Panc1 (cell line): ENCODE measurements around the gene SHROOM2. TPM values are rescaled to one million over a fixed set of nuclear protein-coding genes. Genes with fewer than 3 reads are reported as not detected.
A peak's percentile ranks its signal among the peaks of the same experiment; 100 is the strongest.

ENCODE experiments used
- ATAC-seq: fragments of 200-7000 bp; cut with Tn5 transposase; 2 replicates; pipeline ENCODE4 v1.9.1; 2020; ENCODE audit warnings: mild to moderate bottlenecking, moderate library complexity
- BruUV-seq: library from RNA; stranded (reverse); fragments of 400-500 nt; replicated peaks from 2 replicates; lab custom pipeline; 2021; lab: Mats Ljungman, UMichigan
- CTCF ChIA-PET: fragments of 300-600 bp; sonication (Branson Sonifier 250); formaldehyde crosslinking; loops from one replicate; lab custom pipeline; 2022; ENCODE audit warnings: antibody characterized with exemption; lab: Charles Lee
- POLR2A ChIA-PET: fragments of 300-600 bp; sonication (Branson Sonifier 250); formaldehyde crosslinking; loops from one replicate; lab custom pipeline; 2022; ENCODE audit warnings: antibody characterized with exemption; lab: Charles Lee
- DNase-seq: peaks from one replicate; pipeline ENCODE4 v3.0.0-alpha.2; 2010; ENCODE audit warnings: low read depth, low spot score
- H3K27ac ChIP-seq: 2 replicates; pipeline ENCODE4 v1.5.1; 2011; ENCODE audit warnings: mild to moderate bottlenecking, low read length, inconsistent platforms
- H3K27me3 ChIP-seq: fragments of 200-500 bp; sonication (Bioruptor generic); 2 replicates; pipeline ENCODE4 v1.6.0; 2014; ENCODE audit warnings: low read length, inconsistent platforms; ENCODE audit not compliant: control insufficient read depth, insufficient read depth
- H3K36me3 ChIP-seq: fragments of 200-500 bp; sonication (Bioruptor generic); 2 replicates; pipeline ENCODE4 v1.5.1; 2014; ENCODE audit warnings: inconsistent platforms, mild to moderate bottlenecking, low read length, moderate library complexity; ENCODE audit not compliant: control insufficient read depth, insufficient read depth
- H3K4me1 ChIP-seq: 2 replicates; pipeline ENCODE4 v1.5.1; 2011; ENCODE audit warnings: inconsistent platforms, mild to moderate bottlenecking, low read length, moderate library complexity; ENCODE audit not compliant: control insufficient read depth, insufficient read depth
- H3K4me3 ChIP-seq, 2 experiments: 2 replicates each; pipeline ENCODE4 v1.5.1; 2011 to 2012; ENCODE audit warnings: low read depth in 2 of 2, low read length in 2 of 2, mild to moderate bottlenecking in 2 of 2, inconsistent platforms in 1 of 2, moderate library complexity in 1 of 2
- H3K9me3 ChIP-seq: fragments of 200-500 bp; sonication (Bioruptor generic); 2 replicates; pipeline ENCODE4 v1.5.1; 2014; ENCODE audit warnings: low read depth, mild to moderate bottlenecking, inconsistent platforms, low read length, moderate library complexity; ENCODE audit not compliant: control insufficient read depth, insufficient read depth
- CTCF ChIP-seq: fragments of 450-650 bp; IDR thresholded peaks from 2 replicates; pipeline ENCODE4 v1.5.1; 2017; ENCODE audit warnings: mild to moderate bottlenecking
- POLR2AphosphoS5 ChIP-seq: IDR thresholded peaks from 2 replicates; pipeline ENCODE4 v1.6.1; 2012; ENCODE audit warnings: mild to moderate bottlenecking, low read depth, low read length, moderate library complexity
- REST ChIP-seq, 2 experiments: IDR thresholded peaks; 2 replicates each; pipeline ENCODE4 v1.6.1; 2011 to 2012; ENCODE audit warnings: low read depth in 2 of 2, control low read depth in 1 of 2, low read length in 1 of 2, mild to moderate bottlenecking in 1 of 2, moderate library complexity in 1 of 2; ENCODE audit not compliant: insufficient read depth in 1 of 2
- SIN3A ChIP-seq: IDR thresholded peaks from 2 replicates; pipeline ENCODE4 v1.6.1; 2012; ENCODE audit warnings: low read depth, mild to moderate bottlenecking, low read length, moderate library complexity, borderline replicate concordance; ENCODE audit not compliant: insufficient read depth
- TCF7L2 ChIP-seq: IDR thresholded peaks from 2 replicates; pipeline ENCODE4 v1.6.1; 2011; ENCODE audit warnings: mild to moderate bottlenecking, low read depth, low read length, inconsistent platforms
- in situ Hi-C: cut with HindIII; loops from 2 replicates; pipeline ENCODE4 v1.10.0; 2016; ENCODE audit warnings: low sequenced_read_pairs, low pct_unique_long_range_greater_than_20kb
- intact Hi-C: fragments of 100-400 bp; cut with micrococcal nuclease; formaldehyde crosslinking; loops from one replicate; pipeline ENCODE4 v1.10.0; 2022; ENCODE audit not compliant: unreplicated experiment
- total RNA-seq: library from RNA; stranded (reverse); gene quantifications from one replicate; pipeline ENCODE4 v1.2.1, GENCODE V29; 2021; ENCODE audit not compliant: unreplicated experiment

SHROOM2 gene
- total RNA-seq, 1 experiment from 2014 or later = 0.72 TPM

DNA sequence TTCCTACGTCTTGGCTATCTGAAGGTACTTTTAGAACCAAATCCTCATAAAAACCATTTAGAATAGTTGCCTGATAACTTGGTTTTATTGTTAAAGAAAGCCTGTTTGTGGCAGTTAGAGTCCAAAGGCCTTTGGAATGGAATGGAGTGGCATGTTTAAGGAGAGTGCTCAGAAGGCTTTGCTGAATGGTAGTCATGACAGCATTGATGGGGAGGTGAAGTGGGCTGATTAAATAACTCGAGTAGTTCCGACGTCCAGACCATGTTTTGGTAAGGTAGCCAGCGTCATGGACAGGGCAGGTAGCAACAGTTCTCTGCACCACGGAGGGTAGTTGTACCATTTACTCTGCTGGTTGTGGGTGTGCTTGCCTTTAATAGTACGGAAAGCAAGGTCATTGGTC, 94.6 kb downstream of the SHROOM2 start:
- no peaks in the 10 kb centered on the region for H3K9me3 ChIP-seq
- in situ Hi-C loops = no loop called here
- ChIA-PET POLR2A (no interaction called here), CTCF (no interaction called here)
- no TSS peak for BruUV-seq
- no peak overlapping the region for H3K4me3 ChIP-seq
- intact Hi-C loops = no loop called here
- no peak overlapping the region for H3K27ac ChIP-seq
- no peaks in the 10 kb centered on the region for H3K36me3 ChIP-seq
- DNase-seq (no peak), ATAC-seq (no peak)
- TF ChIP-seq POLR2AphosphoS5 = no peak
- no peak for TF ChIP-seq REST (IDR thresholded peaks at IDR 0.05; ENCODE audit: insufficient read depth in 1 of 2, low read depth in 2 of 2, low read length in 1 of 2)
- no peak for TF ChIP-seq CTCF
- TF ChIP-seq SIN3A = no peak
- no peak for TF ChIP-seq TCF7L2
- no peaks in the 10 kb centered on the region for H3K27me3 ChIP-seq
- H3K4me1 ChIP-seq = no peaks in the 10 kb centered on the region

GRCh38 chrX:9882669-9883446, 96.6 kb downstream of the SHROOM2 start:
- ATAC-seq (no peak), DNase-seq (no peak)
- POLR2A ChIA-PET = no interaction called here
- no peak overlapping the region for H3K27ac ChIP-seq
- BruUV-seq = no TSS peak
- TF ChIP-seq REST (IDR thresholded peaks at IDR 0.05; ENCODE audit: insufficient read depth in 1 of 2, low read depth in 2 of 2, low read length in 1 of 2) (no peak), CTCF (peak; percentile 33), POLR2AphosphoS5 (no peak)
- in situ Hi-C loops (no loop called here), intact Hi-C loops (loop anchor here (2.0 kb wide), 1 partner anchor 84 kb away; the partner anchor contains the start of gene CLDN34)
- no peaks in the 10 kb centered on the region for H3K36me3 ChIP-seq
- no peaks in the 10 kb centered on the region for H3K27me3 ChIP-seq
- H3K4me1 ChIP-seq = no peaks in the 10 kb centered on the region
- CTCF ChIA-PET = no interaction called here
- H3K4me3 ChIP-seq = no peak overlapping the region
- no peaks in the 10 kb centered on the region for H3K9me3 ChIP-seq
